Measurements from ENCODE around the gene NAA40.

Gene NAA40

GRCh38 chr11:63978551-63979239, 39.9 kb downstream of the NAA40 start:
- DNase-seq (ENCODE audit: insufficient read length, low spot score) (no peak), FAIRE-seq (no peak)
- TF ChIP-seq PAX5 (IDR thresholded peaks at IDR 0.05; ENCODE audit: insufficient read depth, low read length, severe bottlenecking), result no peak
- no peak for TF ChIP-seq POLR2A (IDR thresholded peaks at IDR 0.05; ENCODE audit: low read depth, low read length)
- TF ChIP-seq SPI1 (IDR thresholded peaks at IDR 0.05; ENCODE audit: low read depth, low read length), result no peak
- TF ChIP-seq TAF1 (IDR thresholded peaks at IDR 0.05; ENCODE audit: low read depth, low read length), result no peak
- TF ChIP-seq POU2F2 (IDR thresholded peaks at IDR 0.05; ENCODE audit: low read depth, low read length), result no peak
- no peak; the same call in 1 of the 2 replicates for TF ChIP-seq POLR2AphosphoS5 (IDR thresholded peaks at IDR 0.05; ENCODE audit: low read depth, low read length)

- FAIRE-seq (no peak), DNase-seq (ENCODE audit: insufficient read length, low spot score) (no peak)
- no peak for TF ChIP-seq TAF1 (IDR thresholded peaks at IDR 0.05; ENCODE audit: low read depth, low read length)
- TF ChIP-seq POLR2A (IDR thresholded peaks at IDR 0.05; ENCODE audit: low read depth, low read length), result no peak
- no peak for TF ChIP-seq POLR2AphosphoS5 (IDR thresholded peaks at IDR 0.05; ENCODE audit: low read depth, low read length)
- no peak for TF ChIP-seq POU2F2 (IDR thresholded peaks at IDR 0.05; ENCODE audit: low read depth, low read length)
- TF ChIP-seq PAX5 (IDR thresholded peaks at IDR 0.05; ENCODE audit: insufficient read depth, low read length, severe bottlenecking), result no peak
- TF ChIP-seq SPI1 (IDR thresholded peaks at IDR 0.05; ENCODE audit: low read depth, low read length), result no peak
Measured at GRCh38 chr11:63979426-63979825, 40.6 kb downstream of the NAA40 start.

GRCh38 chr11:63985812-63986155, 47.0 kb downstream of the NAA40 start:
- FAIRE-seq, result no peak
- DNase-seq (ENCODE audit: insufficient read length, low spot score), result peak; percentile 70
- TF ChIP-seq SPI1 (IDR thresholded peaks at IDR 0.05; ENCODE audit: low read depth, low read length) (peak; percentile 54), POLR2A (IDR thresholded peaks at IDR 0.05; ENCODE audit: low read depth, low read length) (no peak), POLR2AphosphoS5 (IDR thresholded peaks at IDR 0.05; ENCODE audit: low read depth, low read length) (no peak), POU2F2 (IDR thresholded peaks at IDR 0.05; ENCODE audit: low read depth, low read length) (no peak), PAX5 (IDR thresholded peaks at IDR 0.05; ENCODE audit: insufficient read depth, low read length, severe bottlenecking) (no peak), TAF1 (IDR thresholded peaks at IDR 0.05; ENCODE audit: low read depth, low read length) (0 out of 2 replicates have a peak, but pooled peaks have one; percentile 18)

GRCh38 chr11:63986156-63986931, 47.5 kb downstream of the NAA40 start, which contains the start of gene OTUB1:
OTUB1 (plus strand) TSS chr11:63986438; CDS start chr11:63986457, 19 bp downstream.
- TF ChIP-seq TAF1 (IDR thresholded peaks at IDR 0.05; ENCODE audit: low read depth, low read length) (peak; percentile 98), SPI1 (IDR thresholded peaks at IDR 0.05; ENCODE audit: low read depth, low read length) (no peak), POLR2AphosphoS5 (IDR thresholded peaks at IDR 0.05; ENCODE audit: low read depth, low read length) (peak; percentile 73; the same call in 1 of the 2 replicates), POU2F2 (IDR thresholded peaks at IDR 0.05; ENCODE audit: low read depth, low read length) (peak; percentile 51; the same call in 1 of the 2 replicates), PAX5 (IDR thresholded peaks at IDR 0.05; ENCODE audit: insufficient read depth, low read length, severe bottlenecking) (no peak), POLR2A (IDR thresholded peaks at IDR 0.05; ENCODE audit: low read depth, low read length) (peak; percentile 83)
- FAIRE-seq, result peak; percentile 96
- peak; percentile 98 for DNase-seq (ENCODE audit: insufficient read length, low spot score)

GRCh38 chr11:63986932-63987513, 48.2 kb downstream of the NAA40 start:
- no peak for DNase-seq (ENCODE audit: insufficient read length, low spot score)
- FAIRE-seq, result no peak
- no peak for TF ChIP-seq POLR2AphosphoS5 (IDR thresholded peaks at IDR 0.05; ENCODE audit: low read depth, low read length)
- TF ChIP-seq TAF1 (IDR thresholded peaks at IDR 0.05; ENCODE audit: low read depth, low read length), result no peak
- TF ChIP-seq POLR2A (IDR thresholded peaks at IDR 0.05; ENCODE audit: low read depth, low read length), result no peak
- TF ChIP-seq SPI1 (IDR thresholded peaks at IDR 0.05; ENCODE audit: low read depth, low read length), result no peak
- TF ChIP-seq PAX5 (IDR thresholded peaks at IDR 0.05; ENCODE audit: insufficient read depth, low read length, severe bottlenecking), result no peak
- TF ChIP-seq POU2F2 (IDR thresholded peaks at IDR 0.05; ENCODE audit: low read depth, low read length), result no peak

- FAIRE-seq, result no peak
Measured at GRCh38 chr11:63991558-63991957, 52.8 kb downstream of the NAA40 start.

GRCh38 chr11:63993100-63993499, 54.3 kb downstream of the NAA40 start:
- DNase-seq (ENCODE audit: insufficient read length, low spot score) (no peak), FAIRE-seq (no peak)
- TF ChIP-seq POLR2AphosphoS5 (IDR thresholded peaks at IDR 0.05; ENCODE audit: low read depth, low read length) (no peak), SPI1 (IDR thresholded peaks at IDR 0.05; ENCODE audit: low read depth, low read length) (no peak), PAX5 (IDR thresholded peaks at IDR 0.05; ENCODE audit: insufficient read depth, low read length, severe bottlenecking) (no peak), TAF1 (IDR thresholded peaks at IDR 0.05; ENCODE audit: low read depth, low read length) (no peak)

More at GRCh38 chr11:63991558-63991957, 52.8 kb downstream of the NAA40 start:
- no peak for DNase-seq (ENCODE audit: insufficient read length, low spot score)
- TF ChIP-seq POLR2AphosphoS5 (IDR thresholded peaks at IDR 0.05; ENCODE audit: low read depth, low read length) (no peak), POLR2A (IDR thresholded peaks at IDR 0.05; ENCODE audit: low read depth, low read length) (no peak), SPI1 (IDR thresholded peaks at IDR 0.05; ENCODE audit: low read depth, low read length) (no peak), POU2F2 (IDR thresholded peaks at IDR 0.05; ENCODE audit: low read depth, low read length) (no peak), TAF1 (IDR thresholded peaks at IDR 0.05; ENCODE audit: low read depth, low read length) (no peak), PAX5 (IDR thresholded peaks at IDR 0.05; ENCODE audit: insufficient read depth, low read length, severe bottlenecking) (no peak)

- DNase-seq (ENCODE audit: insufficient read length, low spot score) (no peak), FAIRE-seq (no peak)
- TF ChIP-seq TAF1 (IDR thresholded peaks at IDR 0.05; ENCODE audit: low read depth, low read length) (no peak), POU2F2 (IDR thresholded peaks at IDR 0.05; ENCODE audit: low read depth, low read length) (no peak), POLR2A (IDR thresholded peaks at IDR 0.05; ENCODE audit: low read depth, low read length) (no peak), PAX5 (IDR thresholded peaks at IDR 0.05; ENCODE audit: insufficient read depth, low read length, severe bottlenecking) (no peak), SPI1 (IDR thresholded peaks at IDR 0.05; ENCODE audit: low read depth, low read length) (no peak), POLR2AphosphoS5 (IDR thresholded peaks at IDR 0.05; ENCODE audit: low read depth, low read length) (no peak)
Measured at GRCh38 chr11:63993993-63994392, 55.2 kb downstream of the NAA40 start.

- DNase-seq (ENCODE audit: insufficient read length, low spot score), result no peak
- FAIRE-seq, result no peak
- TF ChIP-seq POU2F2 (IDR thresholded peaks at IDR 0.05; ENCODE audit: low read depth, low read length) (no peak), TAF1 (IDR thresholded peaks at IDR 0.05; ENCODE audit: low read depth, low read length) (no peak), POLR2A (IDR thresholded peaks at IDR 0.05; ENCODE audit: low read depth, low read length) (no peak), POLR2AphosphoS5 (IDR thresholded peaks at IDR 0.05; ENCODE audit: low read depth, low read length) (no peak; the same call in 1 of the 2 replicates), SPI1 (IDR thresholded peaks at IDR 0.05; ENCODE audit: low read depth, low read length) (no peak), PAX5 (IDR thresholded peaks at IDR 0.05; ENCODE audit: insufficient read depth, low read length, severe bottlenecking) (no peak)
Measured at GRCh38 chr11:63996512-63996911, 57.7 kb downstream of the NAA40 start.
